ENCODE data around the gene KLHL17. TPM values are rescaled to one million over a fixed set of nuclear protein-coding genes. Genes with fewer than 3 reads are reported as not detected.

The KLHL17 gene
- total and polyA plus RNA-seq, 9 of the 15 experiments (the other 6 are each of a cell fraction or from before 2014, with no cell fraction given), result 0.14 to 84.8 (median 13.0) TPM

DNA sequence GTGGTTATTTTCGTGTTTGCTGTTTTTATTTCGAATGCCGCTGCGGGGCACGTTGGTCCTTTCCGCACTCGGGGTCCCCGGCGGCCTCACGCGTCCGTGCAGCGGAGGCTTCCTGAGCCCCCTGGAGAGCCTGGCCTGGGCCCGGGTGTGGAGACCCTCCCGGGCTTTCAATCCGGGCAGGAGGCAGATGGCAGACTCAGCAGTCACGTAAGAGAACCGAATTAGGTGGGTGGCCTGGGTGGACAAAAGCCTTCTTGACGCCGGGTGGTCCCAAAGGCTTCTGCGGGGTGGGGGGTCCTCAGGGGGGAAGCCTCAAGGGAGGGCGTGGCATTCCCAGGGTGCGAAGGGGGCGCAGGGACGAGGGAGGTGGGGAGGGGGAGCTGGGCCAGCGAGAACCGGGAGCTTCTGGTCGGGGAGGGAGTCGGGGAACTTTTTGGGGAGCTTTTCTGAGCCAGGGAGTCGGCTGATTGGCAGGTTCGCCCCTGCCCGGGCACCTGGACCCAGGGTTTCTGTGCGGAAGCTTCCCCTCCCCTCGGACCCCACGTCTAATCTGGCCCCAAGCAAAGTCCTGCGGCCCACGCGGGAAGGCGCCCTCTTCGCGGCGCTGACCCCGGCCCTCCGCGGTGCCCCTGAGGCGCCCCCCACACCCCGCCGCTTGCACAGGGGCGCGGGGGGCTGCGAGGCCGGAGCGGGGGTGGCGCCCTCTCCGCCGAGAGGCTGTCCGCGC is 40.8 kb downstream of the KLHL17 start (continued):
- TF ChIP-seq AFF4 (CRISPR knock-in tag; IDR thresholded peaks at IDR 0.05) (peak; percentile 95; the same call in 1 of the 2 replicates), ZBTB49 (CRISPR knock-in tag; IDR thresholded peaks at IDR 0.05; ENCODE audit: borderline replicate concordance) (peak; percentile 21; the same call in 1 of the 2 replicates)
- TF ChIP-seq, protein P1, sequence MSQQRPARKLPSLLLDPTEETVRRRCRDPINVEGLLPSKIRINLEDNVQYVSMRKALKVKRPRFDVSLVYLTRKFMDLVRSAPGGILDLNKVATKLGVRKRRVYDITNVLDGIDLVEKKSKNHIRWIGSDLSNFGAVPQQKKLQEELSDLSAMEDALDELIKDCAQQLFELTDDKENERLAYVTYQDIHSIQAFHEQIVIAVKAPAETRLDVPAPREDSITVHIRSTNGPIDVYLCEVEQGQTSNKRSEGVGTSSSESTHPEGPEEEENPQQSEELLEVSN (IDR thresholded peaks at IDR 0.05; ENCODE audit: borderline replicate concordance in 1 of 2, extremely low read depth in 1 of 2, insufficient read depth in 1 of 2, insufficient read length in 1 of 2, low read depth in 1 of 2, low read length in 1 of 2, poor library complexity in 1 of 2, severe bottlenecking in 1 of 2), result no peak
- TF ChIP-seq, protein P2, sequence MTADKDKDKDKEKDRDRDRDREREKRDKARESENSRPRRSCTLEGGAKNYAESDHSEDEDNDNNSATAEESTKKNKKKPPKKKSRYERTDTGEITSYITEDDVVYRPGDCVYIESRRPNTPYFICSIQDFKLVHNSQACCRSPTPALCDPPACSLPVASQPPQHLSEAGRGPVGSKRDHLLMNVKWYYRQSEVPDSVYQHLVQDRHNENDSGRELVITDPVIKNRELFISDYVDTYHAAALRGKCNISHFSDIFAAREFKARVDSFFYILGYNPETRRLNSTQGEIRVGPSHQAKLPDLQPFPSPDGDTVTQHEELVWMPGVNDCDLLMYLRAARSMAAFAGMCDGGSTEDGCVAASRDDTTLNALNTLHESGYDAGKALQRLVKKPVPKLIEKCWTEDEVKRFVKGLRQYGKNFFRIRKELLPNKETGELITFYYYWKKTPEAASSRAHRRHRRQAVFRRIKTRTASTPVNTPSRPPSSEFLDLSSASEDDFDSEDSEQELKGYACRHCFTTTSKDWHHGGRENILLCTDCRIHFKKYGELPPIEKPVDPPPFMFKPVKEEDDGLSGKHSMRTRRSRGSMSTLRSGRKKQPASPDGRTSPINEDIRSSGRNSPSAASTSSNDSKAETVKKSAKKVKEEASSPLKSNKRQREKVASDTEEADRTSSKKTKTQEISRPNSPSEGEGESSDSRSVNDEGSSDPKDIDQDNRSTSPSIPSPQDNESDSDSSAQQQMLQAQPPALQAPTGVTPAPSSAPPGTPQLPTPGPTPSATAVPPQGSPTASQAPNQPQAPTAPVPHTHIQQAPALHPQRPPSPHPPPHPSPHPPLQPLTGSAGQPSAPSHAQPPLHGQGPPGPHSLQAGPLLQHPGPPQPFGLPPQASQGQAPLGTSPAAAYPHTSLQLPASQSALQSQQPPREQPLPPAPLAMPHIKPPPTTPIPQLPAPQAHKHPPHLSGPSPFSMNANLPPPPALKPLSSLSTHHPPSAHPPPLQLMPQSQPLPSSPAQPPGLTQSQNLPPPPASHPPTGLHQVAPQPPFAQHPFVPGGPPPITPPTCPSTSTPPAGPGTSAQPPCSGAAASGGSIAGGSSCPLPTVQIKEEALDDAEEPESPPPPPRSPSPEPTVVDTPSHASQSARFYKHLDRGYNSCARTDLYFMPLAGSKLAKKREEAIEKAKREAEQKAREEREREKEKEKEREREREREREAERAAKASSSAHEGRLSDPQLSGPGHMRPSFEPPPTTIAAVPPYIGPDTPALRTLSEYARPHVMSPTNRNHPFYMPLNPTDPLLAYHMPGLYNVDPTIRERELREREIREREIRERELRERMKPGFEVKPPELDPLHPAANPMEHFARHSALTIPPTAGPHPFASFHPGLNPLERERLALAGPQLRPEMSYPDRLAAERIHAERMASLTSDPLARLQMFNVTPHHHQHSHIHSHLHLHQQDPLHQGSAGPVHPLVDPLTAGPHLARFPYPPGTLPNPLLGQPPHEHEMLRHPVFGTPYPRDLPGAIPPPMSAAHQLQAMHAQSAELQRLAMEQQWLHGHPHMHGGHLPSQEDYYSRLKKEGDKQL (CRISPR knock-in tag; IDR thresholded peaks at IDR 0.05; ENCODE audit: borderline replicate concordance), result peak; percentile 15; the same call in 1 of the 2 replicates
